ENCODE results near the gene BORCS6.

Gene BORCS6

GRCh38 chr17:8210761-8211458 lies 20.9 kb upstream of the BORCS6 start:
- DNase-seq, result no peak

- DNase-seq, result peak; percentile 65 to 84
Measured at GRCh38 chr17:8209907-8210760, 20.2 kb upstream of the BORCS6 start, which contains the start of gene AURKB. TSS of gene AURKB (minus strand) at chr17:8210575. CDS start at chr17:8210224, 351 bp downstream.

GRCh38 chr17:8206536-8206935 lies 16.6 kb upstream of the BORCS6 start:
- no peak for DNase-seq

- DNase-seq, result no peak
Measured at GRCh38 chr17:8204761-8205555, 15.0 kb upstream of the BORCS6 start.

- peak; percentile 59 to 76 for DNase-seq
Measured at GRCh38 chr17:8192070-8192815, 2.3 kb upstream of the BORCS6 start.

GRCh38 chr17:8190506-8190905 lies 526 bp upstream of the BORCS6 start:
- no peak for DNase-seq

GRCh38 chr17:8189041-8189710 lies 804 bp downstream of the BORCS6 start:
- DNase-seq, result no peak

GRCh38 chr17:8188263-8188839 lies 1.6 kb downstream of the BORCS6 start:
- no peak for DNase-seq

- peak; percentile 90 for DNase-seq
Measured at GRCh38 chr17:8187517-8188262, 2.3 kb downstream of the BORCS6 start.

GRCh38 chr17:8186787-8187516 lies 3.0 kb downstream of the BORCS6 start:
- peak; percentile 92 for DNase-seq

- DNase-seq, result no peak
Measured at GRCh38 chr17:8186446-8186786, 3.6 kb downstream of the BORCS6 start.

GRCh38 chr17:8185582-8186445 lies 4.2 kb downstream of the BORCS6 start:
- DNase-seq, result peak; percentile 23 to 75

- DNase-seq, result no peak
Measured at GRCh38 chr17:8176998-8177731, 12.8 kb downstream of the BORCS6 start.

- peak; percentile 35 to 71 for DNase-seq
Measured at GRCh38 chr17:8176197-8176940, 13.6 kb downstream of the BORCS6 start, which contains the start of gene TMEM107. TSS of gene TMEM107 (minus strand) at chr17:8176380. CDS start at chr17:8176286, 94 bp downstream.

GRCh38 chr17:8175795-8176196 lies 14.2 kb downstream of the BORCS6 start:
- DNase-seq, result no peak

GRCh38 chr17:8173871-8174322 lies 16.1 kb downstream of the BORCS6 start:
- peak in 1 of 2 experiments; percentile 54 for DNase-seq
